B cell (primary cell): ENCODE data around the gene NR6A1. TPM values are rescaled to one million over a fixed set of nuclear protein-coding genes. Genes with fewer than 3 reads are reported as not detected.

Experiments
- ATAC-seq: fragments of 200-7000 bp; cut with Tn5 transposase; one replicate; pipeline ENCODE4 v1.10.0; 2021; ENCODE audit warnings: low read depth, mild to moderate bottlenecking, moderate number of reproducible peaks, moderate library complexity
- CTCF ChIA-PET: fragments of 350-600 bp; sonication (Branson Sonifier 250); formaldehyde crosslinking; loops from one replicate; lab custom pipeline; 2021; ENCODE audit warnings: antibody characterized with exemption, inconsistent platforms; lab: Charles Lee
- POLR2A ChIA-PET: fragments of 350-600 bp; sonication (Branson Sonifier 250); formaldehyde crosslinking; loops from one replicate; lab custom pipeline; 2021; ENCODE audit warnings: antibody characterized with exemption; lab: Charles Lee
- DNase-seq: peaks from one replicate; pipeline ENCODE4 v3.0.0; 2013
- H2AFZ ChIP-seq: 2 replicates; pipeline ENCODE4 v1.6.1; 2012; ENCODE audit warnings: mild to moderate bottlenecking, low read depth, low read length; ENCODE audit not compliant: insufficient read depth, poor library complexity, severe bottlenecking
- H3K27ac ChIP-seq, 2 donors: 1 replicate in 1 of 2; 2 replicates in 1 of 2; pipeline ENCODE4 v1.5.1; 2012 to 2013; ENCODE audit warnings: low read length in 2 of 2, mild to moderate bottlenecking in 2 of 2, moderate library complexity in 1 of 2
- H3K27me3 ChIP-seq, 4 experiments: fragments of 200-600 bp in 1 of 4; sonication (generic) in 1 of 4; replicated peaks in 1 of 4; 1 replicate in 2 of 4; 2 replicates in 2 of 4; pipeline versions ENCODE4 v1.6.1 to v1.7.0; 2013 to 2016; ENCODE audit warnings: low read length in 3 of 4, mild to moderate bottlenecking in 2 of 4, mixed read lengths in 1 of 4, moderate library complexity in 1 of 4; ENCODE audit not compliant: insufficient read depth in 4 of 4, control insufficient read depth in 3 of 4; ENCODE audit errors: control extremely low read depth in 1 of 4
- H3K36me3 ChIP-seq, 2 experiments: replicated peaks in 1 of 2; 1 replicate in 1 of 2; 2 replicates in 1 of 2; pipeline versions ENCODE4 v1.6.1 to v1.7.1; 2013; ENCODE audit warnings: low read length in 1 of 2; ENCODE audit not compliant: insufficient read depth in 2 of 2, control insufficient read depth in 1 of 2; ENCODE audit errors: control extremely low read depth in 1 of 2, extremely low read depth in 1 of 2
- H3K4me1 ChIP-seq, 2 donors: fragments of 200-600 bp in 1 of 2; sonication (generic) in 1 of 2; 1 replicate in 1 of 2; 2 replicates in 1 of 2; pipeline versions ENCODE4 v1.5.1 to v1.6.1; 2013 to 2017; ENCODE audit warnings: low read length in 2 of 2; ENCODE audit not compliant: control insufficient read depth in 2 of 2, insufficient read depth in 2 of 2
- H3K4me2 ChIP-seq: replicated peaks from 2 replicates; pipeline ENCODE3; 2012; ENCODE audit warnings: mild to moderate bottlenecking, low read depth, low read length; ENCODE audit not compliant: poor library complexity, severe bottlenecking
- H3K4me3 ChIP-seq, 5 experiments: fragments of 200-600 bp in 1 of 5; sonication (generic) in 1 of 5; 1 replicate in 3 of 5; 2 replicates in 2 of 5; pipeline versions ENCODE4 v1.5.1 to v1.7.0; 2011 to 2016; ENCODE audit warnings: low read length in 4 of 5, mild to moderate bottlenecking in 4 of 5, low read depth in 2 of 5, control low read depth in 1 of 5, moderate library complexity in 1 of 5; ENCODE audit not compliant: insufficient read depth in 1 of 5; ENCODE audit errors: control extremely low read depth in 1 of 5, extremely low read depth in 1 of 5
- H3K79me2 ChIP-seq: fragments of 200-600 bp; sonication (generic); one replicate; pipeline ENCODE4 v1.6.0; 2016; ENCODE audit warnings: low read length; ENCODE audit not compliant: control insufficient read depth, insufficient read depth
- H3K9ac ChIP-seq: fragments of 200-600 bp; sonication (generic); 2 replicates; pipeline ENCODE4 v1.6.1; 2017; ENCODE audit warnings: mild to moderate bottlenecking, low read length, moderate library complexity
- H3K9me3 ChIP-seq, 3 donors: one replicate each; pipeline versions ENCODE4 v1.6.1 to v1.7.1; 2013; ENCODE audit warnings: low read length in 2 of 3; ENCODE audit not compliant: control insufficient read depth in 2 of 3, insufficient read depth in 1 of 3; ENCODE audit errors: control extremely low read depth in 1 of 3
- H4K20me1 ChIP-seq: 2 replicates; pipeline ENCODE4 v1.6.0; 2012; ENCODE audit warnings: mild to moderate bottlenecking, low read length; ENCODE audit not compliant: insufficient read depth, control insufficient read depth, poor library complexity, severe bottlenecking
- H3K27ac Mint-ChIP-seq: one replicate; pipeline ENCODE4 v1.8.0; 2021; ENCODE audit warnings: mixed read lengths
- H3K27me3 Mint-ChIP-seq: one replicate; pipeline ENCODE4 v1.8.0; 2021; ENCODE audit warnings: mixed read lengths
- H3K4me1 Mint-ChIP-seq: one replicate; pipeline ENCODE4 v1.8.0; 2021; ENCODE audit warnings: mixed read lengths
- H3K4me3 Mint-ChIP-seq: one replicate; pipeline ENCODE4 v1.8.0; 2021; ENCODE audit warnings: mixed read lengths
- H3K9me3 Mint-ChIP-seq: one replicate; pipeline ENCODE4 v1.8.0; 2022; ENCODE audit warnings: mixed read lengths; ENCODE audit not compliant: insufficient read depth
- EZH2 ChIP-seq: IDR thresholded peaks from 2 replicates; pipeline ENCODE4 v1.6.1; 2012; ENCODE audit warnings: borderline replicate concordance, low read depth, mild to moderate bottlenecking, moderate library complexity, low read length; ENCODE audit not compliant: insufficient read depth, poor library complexity, severe bottlenecking
- WGBS: methylation state at CpG from one replicate; pipeline ENCODE4 v1.1.5; 2013; ENCODE audit warnings: missing lambda C conversion rate; ENCODE audit not compliant: insufficient coverage; 5-methylcytosine and 5-hydroxymethylcytosine counted together
- intact Hi-C: fragments of 100-400 bp; cut with micrococcal nuclease; formaldehyde crosslinking; loops from one replicate; pipeline ENCODE4 v1.10.0; 2022
- polyA plus RNA-seq: library from polyadenylated mRNA; depleted of rRNA; stranded (reverse); fragments of >200 nt; gene quantifications from 2 replicates; pipeline ENCODE4 v1.2.3, GENCODE V29; 2012
- total RNA-seq, 2 donors: library from RNA; stranded (reverse); fragments of 120-200 nt in 1 of 2; gene quantifications; 1 replicate in 1 of 2; 2 replicates in 1 of 2; pipeline versions ENCODE4 v1.2.3 to v1.2.4, GENCODE V29; 2013 to 2022
- TF ChIP-seq, protein P1 (sequence below): fragments of 200-600 bp; IDR thresholded peaks from one replicate; pipeline ENCODE4 v1.8.0; 2022; ENCODE audit warnings: antibody characterized with exemption, mild to moderate bottlenecking

NR6A1 gene
- total and polyA plus RNA-seq, 2 donors (not counting 1 experiment from before 2014, with no cell fraction given) = 0.09 to 0.67 TPM

DNA sequence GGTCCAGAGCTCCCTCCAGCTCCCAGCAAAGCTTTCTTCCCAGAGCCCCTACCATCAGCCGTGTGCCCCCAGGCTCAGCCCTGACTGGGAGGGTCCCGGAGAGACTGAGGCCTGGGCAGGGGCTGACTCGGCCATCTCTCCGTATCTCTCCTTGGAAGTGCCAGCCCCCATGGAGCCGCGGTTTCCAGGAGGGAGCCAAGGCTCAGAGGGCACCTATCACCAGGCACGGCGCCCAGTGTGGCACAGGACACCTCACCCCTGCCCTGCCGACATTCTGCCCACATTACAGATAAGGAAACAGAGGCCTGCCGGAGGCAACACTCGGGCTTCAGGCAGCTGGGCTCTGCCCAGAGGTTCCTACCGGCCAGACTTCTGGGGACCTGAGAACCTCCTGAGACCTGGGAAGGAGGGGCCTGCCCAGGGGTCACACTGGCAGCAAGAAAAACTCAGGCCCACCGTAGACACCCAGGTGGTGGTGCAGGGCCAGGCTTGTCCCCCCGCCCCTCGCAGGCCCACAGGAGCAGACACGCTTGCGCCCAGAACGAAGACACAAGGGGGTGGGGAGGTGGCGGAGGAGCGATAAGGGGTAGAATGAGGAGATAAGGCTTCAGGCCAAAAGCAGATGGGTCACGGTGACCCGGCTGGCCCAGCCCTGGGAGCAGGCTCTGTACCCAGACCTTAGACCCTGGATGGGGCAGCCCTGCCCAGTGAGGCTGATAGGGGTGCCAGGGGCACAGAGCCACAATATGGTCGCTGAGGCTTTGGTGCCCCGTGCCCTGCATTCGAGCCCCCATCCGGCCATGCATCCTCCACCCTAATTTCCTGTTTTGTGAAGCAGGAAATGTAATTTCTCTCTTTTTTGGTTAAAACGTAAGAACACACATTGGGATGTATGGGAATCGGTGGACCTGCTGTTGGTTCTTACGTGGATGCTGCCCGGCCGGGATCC is 275.7 kb downstream of the NR6A1 start:
- WGBS = 86% methylated on average over 23 of the region's 31 CpGs
- H3K4me3 Mint-ChIP-seq = no peak overlapping the region

More for the DNA sequence above, 275.7 kb downstream of the NR6A1 start:
- intact Hi-C loops = no loop called here
- no peaks in the 10 kb centered on the region for H3K9me3 Mint-ChIP-seq
- H3K36me3 ChIP-seq = no peaks in the 10 kb centered on the region
- no peaks in the 10 kb centered on the region for H3K79me2 ChIP-seq
- no peak overlapping the region for H3K27ac ChIP-seq
- H3K4me1 Mint-ChIP-seq = peaks cover 8% of the 10 kb centered on the region
- H4K20me1 ChIP-seq = no peaks in the 10 kb centered on the region
- H3K9me3 ChIP-seq = no peaks in the 10 kb centered on the region
- H3K4me1 ChIP-seq = peaks cover 0 to 6% of the 10 kb centered on the region in 2 donors
- no peak for DNase-seq
- CTCF ChIA-PET = no interaction called here
- H3K27me3 Mint-ChIP-seq = peaks cover 10% of the 10 kb centered on the region
- POLR2A ChIA-PET = no interaction called here
- no peak overlapping the region for H3K9ac ChIP-seq
- H2AFZ ChIP-seq = peak overlapping the region; percentile 58
- no peak for ATAC-seq
- peak overlapping the region; percentile 26 for H3K4me2 ChIP-seq
- TF ChIP-seq, protein P1, sequence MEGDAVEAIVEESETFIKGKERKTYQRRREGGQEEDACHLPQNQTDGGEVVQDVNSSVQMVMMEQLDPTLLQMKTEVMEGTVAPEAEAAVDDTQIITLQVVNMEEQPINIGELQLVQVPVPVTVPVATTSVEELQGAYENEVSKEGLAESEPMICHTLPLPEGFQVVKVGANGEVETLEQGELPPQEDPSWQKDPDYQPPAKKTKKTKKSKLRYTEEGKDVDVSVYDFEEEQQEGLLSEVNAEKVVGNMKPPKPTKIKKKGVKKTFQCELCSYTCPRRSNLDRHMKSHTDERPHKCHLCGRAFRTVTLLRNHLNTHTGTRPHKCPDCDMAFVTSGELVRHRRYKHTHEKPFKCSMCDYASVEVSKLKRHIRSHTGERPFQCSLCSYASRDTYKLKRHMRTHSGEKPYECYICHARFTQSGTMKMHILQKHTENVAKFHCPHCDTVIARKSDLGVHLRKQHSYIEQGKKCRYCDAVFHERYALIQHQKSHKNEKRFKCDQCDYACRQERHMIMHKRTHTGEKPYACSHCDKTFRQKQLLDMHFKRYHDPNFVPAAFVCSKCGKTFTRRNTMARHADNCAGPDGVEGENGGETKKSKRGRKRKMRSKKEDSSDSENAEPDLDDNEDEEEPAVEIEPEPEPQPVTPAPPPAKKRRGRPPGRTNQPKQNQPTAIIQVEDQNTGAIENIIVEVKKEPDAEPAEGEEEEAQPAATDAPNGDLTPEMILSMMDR = no peak
- TF ChIP-seq EZH2 = no peak
- no peak overlapping the region for H3K27ac Mint-ChIP-seq
- no peak overlapping the region for H3K4me3 ChIP-seq
- H3K27me3 ChIP-seq = no peaks in the 10 kb centered on the region
